HCT116 (cell line): ENCODE results near the gene BANF1. TPM values are rescaled to one million over a fixed set of nuclear protein-coding genes. Genes with fewer than 3 reads are reported as not detected.

Experiments used
- ATAC-seq: fragments of 200-7000 bp; cut with Tn5 transposase; 2 replicates; pipeline ENCODE4 v1.9.1; 2020; ENCODE audit warnings: mild to moderate bottlenecking, moderate library complexity
- BruUV-seq: library from RNA; stranded (reverse); fragments of 400-500 nt; replicated peaks from 2 replicates; lab custom pipeline; 2021; lab: Mats Ljungman, UMichigan
- CTCF ChIA-PET: fragments of 300-600 bp; sonication (Branson Sonifier 250); formaldehyde crosslinking; loops from one replicate; lab custom pipeline; 2021; ENCODE audit warnings: antibody characterized with exemption; lab: Charles Lee
- POLR2A ChIA-PET: fragments of 300-600, 350-600 bp; sonication (Branson Sonifier 250); formaldehyde crosslinking; loops from one replicate; lab custom pipeline; 2021; ENCODE audit warnings: antibody characterized with exemption; lab: Charles Lee
- RAD21 ChIA-PET, 2 experiments: fragments of 300-600 bp; sonication (Branson Sonifier 250); formaldehyde crosslinking; loops; one replicate each; lab custom pipeline; 2023; ENCODE audit warnings: low total read pairs in 2 of 2; ENCODE audit not compliant: uncharacterized antibody in 2 of 2, unreplicated experiment in 2 of 2, low non-redundant PET in 1 of 2; lab: Charles Lee
- DNase-seq: peaks from one replicate; pipeline ENCODE4 v3.0.0-alpha.2; 2010; ENCODE audit warnings: low read depth, low spot score
- H2AFZ ChIP-seq: fragments of 200-600 bp; shearing (Covaris generic), sonication (generic); 2 replicates; pipeline ENCODE4 v1.6.1; 2017; ENCODE audit warnings: low read depth, mixed run types, mixed read lengths, antibody characterized with exemption, low read length; ENCODE audit not compliant: poor library complexity, severe bottlenecking
- H3K27ac ChIP-seq: 2 replicates; pipeline ENCODE4 v1.5.1; 2012; ENCODE audit warnings: low read depth, low read length
- H3K27me3 ChIP-seq: fragments of 200-600 bp; sonication (generic); 2 replicates; pipeline ENCODE4 v1.6.1; 2016; ENCODE audit warnings: mixed run types, low read length, mixed read lengths; ENCODE audit not compliant: insufficient read depth
- H3K36me3 ChIP-seq, 2 experiments: fragments of 200-500 bp in 1 of 2; fragments of 200-600 bp in 1 of 2; sonication (Bioruptor generic) in 1 of 2; sonication (generic) in 1 of 2; 2 replicates each; pipeline versions ENCODE4 v1.5.1 to v1.6.1; 2014 to 2016; ENCODE audit warnings: low read length in 2 of 2, inconsistent platforms in 1 of 2, mixed read lengths in 1 of 2, mixed run types in 1 of 2; ENCODE audit not compliant: insufficient read depth in 2 of 2, control insufficient read depth in 1 of 2
- H3K4me1 ChIP-seq, 2 experiments: fragments of 200-600 bp in 1 of 2; sonication (generic) in 1 of 2; 2 replicates each; pipeline versions ENCODE4 v1.5.1 to v1.6.1; 2012 to 2017; ENCODE audit warnings: low read length in 2 of 2, inconsistent platforms in 1 of 2, mild to moderate bottlenecking in 1 of 2, mixed read lengths in 1 of 2, mixed run types in 1 of 2, moderate library complexity in 1 of 2; ENCODE audit not compliant: insufficient read depth in 2 of 2, control insufficient read depth in 1 of 2
- H3K4me2 ChIP-seq: fragments of 200-600 bp; sonication (generic); 2 replicates; pipeline ENCODE4 v1.6.1; 2017; ENCODE audit warnings: mixed run types, low read length, mixed read lengths
- H3K4me3 ChIP-seq, 2 experiments: fragments of 200-600 bp in 1 of 2; sonication (generic) in 1 of 2; replicated peaks in 1 of 2; 2 replicates each; pipeline ENCODE4 v1.5.1; 2011 to 2016; ENCODE audit warnings: low read length in 2 of 2, control low read depth in 1 of 2, low read depth in 1 of 2, mild to moderate bottlenecking in 1 of 2, mixed read lengths in 1 of 2, mixed run types in 1 of 2
- H3K79me2 ChIP-seq: fragments of 200-600 bp; sonication (generic); 2 replicates; pipeline ENCODE4 v1.6.1; 2017; ENCODE audit warnings: mild to moderate bottlenecking, mixed run types, low read length, moderate library complexity, mixed read lengths; ENCODE audit not compliant: insufficient read depth
- H3K9ac ChIP-seq: fragments of 200-600 bp; sonication (generic); 2 replicates; pipeline ENCODE4 v1.6.1; 2016; ENCODE audit warnings: low read length, mixed read lengths
- H3K9me2 ChIP-seq: fragments of 200-600 bp; sonication (generic), shearing (Covaris generic); 2 replicates; pipeline ENCODE4 v1.6.1; 2017; ENCODE audit warnings: mixed run types, mild to moderate bottlenecking, moderate library complexity; ENCODE audit not compliant: insufficient read depth
- H3K9me3 ChIP-seq, 2 experiments: fragments of 200-500 bp in 1 of 2; fragments of 200-600 bp in 1 of 2; sonication (Bioruptor generic) in 1 of 2; sonication (generic) in 1 of 2; 2 replicates each; pipeline ENCODE4 v1.6.1; 2014 to 2017; ENCODE audit warnings: low read length in 2 of 2, mixed read lengths in 2 of 2, inconsistent platforms in 1 of 2, low read depth in 1 of 2, mild to moderate bottlenecking in 1 of 2, mixed run types in 1 of 2, moderate library complexity in 1 of 2; ENCODE audit not compliant: control insufficient read depth in 1 of 2, insufficient read depth in 1 of 2
- H4K20me1 ChIP-seq: fragments of 200-600 bp; sonication (generic), shearing (Covaris generic); 2 replicates; pipeline ENCODE4 v1.6.1; 2017; ENCODE audit warnings: mixed run types, mild to moderate bottlenecking, moderate library complexity; ENCODE audit not compliant: insufficient read depth
- CEBPB ChIP-seq: IDR thresholded peaks from 2 replicates; pipeline ENCODE4 v1.6.1; 2012; ENCODE audit warnings: low read depth
- CTCF ChIP-seq, 3 experiments: fragments of 200-600 bp in 1 of 3; sonication (generic) in 1 of 3; IDR thresholded peaks in 2 of 3; conservative IDR thresholded peaks in 1 of 3; 2 replicates each; pipeline ENCODE4 v1.5.1; 2012 to 2017; ENCODE audit warnings: low read depth in 2 of 3, low read length in 2 of 3, antibody characterized with exemption in 1 of 3, borderline replicate concordance in 1 of 3, control low read depth in 1 of 3, mild to moderate bottlenecking in 1 of 3, mixed read lengths in 1 of 3, mixed run types in 1 of 3, moderate library complexity in 1 of 3; ENCODE audit not compliant: insufficient read depth in 1 of 3
- EZH2phosphoT487 ChIP-seq: fragments of 200-600 bp; IDR thresholded peaks from 2 replicates; pipeline ENCODE4 v1.6.1; 2018; ENCODE audit warnings: antibody characterized with exemption, borderline replicate concordance
- JUND ChIP-seq: IDR thresholded peaks from 2 replicates; pipeline ENCODE4 v1.6.1; 2012
- MAX ChIP-seq: IDR thresholded peaks from 2 replicates; pipeline ENCODE4 v1.6.1; 2012
- POLR2A ChIP-seq: IDR thresholded peaks from 2 replicates; pipeline ENCODE4 v1.7.0; 2011; ENCODE audit warnings: borderline replicate concordance; ENCODE audit not compliant: insufficient read depth, insufficient read length; ENCODE audit errors: extremely low read depth
- POLR2AphosphoS5 ChIP-seq: IDR thresholded peaks from 2 replicates; pipeline ENCODE4 v1.6.1; 2011; ENCODE audit warnings: mild to moderate bottlenecking, low read depth, low read length, moderate library complexity
- RAD21 ChIP-seq: IDR thresholded peaks from 2 replicates; pipeline ENCODE4 v1.6.1; 2012; ENCODE audit warnings: low read depth, mild to moderate bottlenecking
- REST ChIP-seq: IDR thresholded peaks from 2 replicates; pipeline ENCODE4 v1.6.1; 2012; ENCODE audit warnings: low read depth
- SP1 ChIP-seq: IDR thresholded peaks from 2 replicates; pipeline ENCODE4 v1.6.1; 2012; ENCODE audit warnings: low read depth
- SRF ChIP-seq: IDR thresholded peaks from 2 replicates; pipeline ENCODE4 v1.6.1; 2012; ENCODE audit warnings: low read depth
- ZNF274 ChIP-seq: fragments of 200-500 bp; sonication (Bioruptor generic); IDR thresholded peaks from 2 replicates; pipeline ENCODE4 v1.6.1; 2014; ENCODE audit warnings: mild to moderate bottlenecking, low read depth, low read length, inconsistent platforms
- intact Hi-C: fragments of 100-400 bp; cut with micrococcal nuclease; formaldehyde crosslinking; loops from 2 replicates; pipeline ENCODE4 v1.10.0; 2022
- total RNA-seq: library from RNA; stranded (reverse); gene quantifications from one replicate; pipeline ENCODE4 v1.2.1, GENCODE V29; 2021; ENCODE audit not compliant: unreplicated experiment

The BANF1 gene
- total RNA-seq, 1 experiment from 2014 or later = 356 TPM

- TF ChIP-seq REST = no peak
- no peak for TF ChIP-seq POLR2A
- TF ChIP-seq SP1 = no peak
- no peak for TF ChIP-seq RAD21
- no peak for TF ChIP-seq CEBPB
- TF ChIP-seq JUND = no peak
- TF ChIP-seq MAX = no peak
- TF ChIP-seq, all 23 proteins: peak for 0
Measured at GRCh38 chr11:65981101-65981740, 21.1 kb upstream of the BANF1 start (continued).

GRCh38 chr11:65981972-65982823 lies 20.1 kb upstream of the BANF1 start:
- POLR2A ChIA-PET = no interaction called here
- H3K27me3 ChIP-seq = no peaks in the 10 kb centered on the region
- no peak overlapping the region for H3K4me2 ChIP-seq
- no peaks in the 10 kb centered on the region for H3K9me2 ChIP-seq
- H3K36me3 ChIP-seq = peaks cover 0 to 4% of the 10 kb centered on the region in 2 experiments; a peak in 1 of 4 replicates
- CTCF ChIA-PET = no interaction called here
- H3K9me3 ChIP-seq = no peaks in the 10 kb centered on the region
- BruUV-seq = no TSS peak
- H3K27ac ChIP-seq = no peak overlapping the region
- RAD21 ChIA-PET = no interaction called here
- no peaks in the 10 kb centered on the region for H3K79me2 ChIP-seq
- no peak overlapping the region for H3K9ac ChIP-seq
- intact Hi-C loops = no loop called here
- no peaks in the 10 kb centered on the region for H4K20me1 ChIP-seq
- ATAC-seq (0 out of 2 replicates have a peak, but pooled peaks have one; percentile 9), DNase-seq (no peak)
- H3K4me1 ChIP-seq = no peaks in the 10 kb centered on the region
- TF ChIP-seq SRF = no peak
- no peak for TF ChIP-seq ZNF274
- no peak for TF ChIP-seq CTCF (IDR thresholded peaks at IDR 0.05 in 2 of 3, conservative IDR thresholded peaks at IDR 0.05 in 1 of 3; ENCODE audit: borderline replicate concordance in 1 of 3, insufficient read depth in 1 of 3, low read depth in 2 of 3, low read length in 2 of 3)
- TF ChIP-seq RAD21 = no peak
- TF ChIP-seq POLR2AphosphoS5 = no peak
- TF ChIP-seq EZH2phosphoT487 = no peak
- TF ChIP-seq MAX = no peak
- H3K4me3 ChIP-seq = no peak overlapping the region
- H2AFZ ChIP-seq = no peak overlapping the region
